Stimulated activated CD8-positive, alpha-beta memory T cell treated with anti-CD3 and anti-CD28 coated beads, Interleukin-7, amount 100 ng/mL, for 48 hours (primary cell): ENCODE measurements around the gene MYCBP.
"Not testable (repeated sequence)": the region's sequence is repeated elsewhere in the genome, so short reads cannot be mapped to it uniquely, and the experiment has no call there.

Experiments used
- DNase-seq, 2 donors: peaks; one replicate each; pipeline ENCODE4 v3.0.0-alpha.2; 2020; ENCODE audit warnings: low read depth in 1 of 2; ENCODE audit errors: extremely low read depth in 1 of 2

The MYCBP gene

GRCh38 chr1:38873027-38873969, at the start of gene MYCBP:
Gene MYCBP (minus strand): TSS chr1:38873348. CDS start chr1:38873305, 43 bp downstream.
- DNase-seq, result peak; percentile 94 to 96

GRCh38 chr1:38919130-38919529, 46.0 kb upstream of the MYCBP start:
- DNase-seq, result no peak

GRCh38 chr1:38918568-38918967, 45.4 kb upstream of the MYCBP start:
- no peak for DNase-seq

- no peak for DNase-seq
Observed at GRCh38 chr1:38917772-38918171, 44.6 kb upstream of the MYCBP start.

GRCh38 chr1:38917337-38917736, 44.2 kb upstream of the MYCBP start:
- no peak for DNase-seq

- peak in 1 of 2 donors; percentile 40 for DNase-seq
Observed at GRCh38 chr1:38915352-38915948, 42.3 kb upstream of the MYCBP start.

GRCh38 chr1:38914908-38915307, 41.8 kb upstream of the MYCBP start:
- not testable (repeated sequence) for DNase-seq

GRCh38 chr1:38908821-38909220, 35.7 kb upstream of the MYCBP start:
- no peak for DNase-seq

GRCh38 chr1:38905985-38906384, 32.8 kb upstream of the MYCBP start:
- DNase-seq, result no peak

- no peak for DNase-seq
Observed at GRCh38 chr1:38899560-38899959, 26.4 kb upstream of the MYCBP start.

GRCh38 chr1:38898653-38899230, 25.6 kb upstream of the MYCBP start:
- DNase-seq, result no peak

GRCh38 chr1:38896169-38896568, 23.0 kb upstream of the MYCBP start:
- DNase-seq, result no peak

- DNase-seq, result no peak
Observed at GRCh38 chr1:38892976-38893375, 19.8 kb upstream of the MYCBP start.

GRCh38 chr1:38891753-38892152, 18.6 kb upstream of the MYCBP start:
- no peak for DNase-seq

- DNase-seq, result no peak
Observed at GRCh38 chr1:38889589-38889988, 16.4 kb upstream of the MYCBP start.

- no peak for DNase-seq
Observed at GRCh38 chr1:38888423-38889333, 15.5 kb upstream of the MYCBP start.

- DNase-seq, result no peak
Observed at GRCh38 chr1:38885092-38885491, 11.9 kb upstream of the MYCBP start.

- no peak for DNase-seq
Observed at GRCh38 chr1:38881487-38881886, 8.3 kb upstream of the MYCBP start, which contains the start of gene GJA9. Gene GJA9 (minus strand): TSS chr1:38881587. CDS start chr1:38876098, 5,489 bp downstream.

- DNase-seq, result no peak
Observed at GRCh38 chr1:38875811-38876210, 2.7 kb upstream of the MYCBP start.

- DNase-seq, result no peak
Observed at GRCh38 chr1:38872401-38873026, 634 bp downstream of the MYCBP start.
